ENCODE results near the gene ALDH1L2.

The ALDH1L2 gene

GRCh38 chr12:105001476-105001875 is 82.8 kb downstream of the ALDH1L2 start:
- DNase-seq (ENCODE audit: insufficient read length, low spot score) (no peak), FAIRE-seq (no peak)
- no peak for TF ChIP-seq CTCF (IDR thresholded peaks at IDR 0.05; ENCODE audit: insufficient read depth, missing control alignments)

- TF ChIP-seq CTCF (IDR thresholded peaks at IDR 0.05; ENCODE audit: insufficient read depth, missing control alignments): no peak
- DNase-seq (ENCODE audit: insufficient read length, low spot score) (no peak), FAIRE-seq (no peak)
These were observed 84.9 kb downstream of the ALDH1L2 start for GRCh38 chr12:104999347-104999685.

- FAIRE-seq (no peak), DNase-seq (ENCODE audit: insufficient read length, low spot score) (no peak)
- TF ChIP-seq CTCF (IDR thresholded peaks at IDR 0.05; ENCODE audit: insufficient read depth, missing control alignments): no peak
These were observed 85.6 kb downstream of the ALDH1L2 start for GRCh38 chr12:104998423-104999346.

- TF ChIP-seq CTCF (IDR thresholded peaks at IDR 0.05; ENCODE audit: insufficient read depth, missing control alignments): no peak
- no peak for FAIRE-seq
These were observed 86.7 kb downstream of the ALDH1L2 start for GRCh38 chr12:104997541-104997940.

GRCh38 chr12:104994336-104994735 is 89.9 kb downstream of the ALDH1L2 start:
- FAIRE-seq (no peak), DNase-seq (ENCODE audit: insufficient read length, low spot score) (no peak)
- no peak for TF ChIP-seq CTCF (IDR thresholded peaks at IDR 0.05; ENCODE audit: insufficient read depth, missing control alignments)

More at GRCh38 chr12:104997541-104997940, 86.7 kb downstream of the ALDH1L2 start:
- no peak for DNase-seq (ENCODE audit: insufficient read length, low spot score)

- FAIRE-seq: no peak
- no peak for DNase-seq (ENCODE audit: insufficient read length, low spot score)
- TF ChIP-seq CTCF (IDR thresholded peaks at IDR 0.05; ENCODE audit: insufficient read depth, missing control alignments): no peak
These were observed 92.6 kb downstream of the ALDH1L2 start for GRCh38 chr12:104991565-104992128.

- no peak for DNase-seq (ENCODE audit: insufficient read length, low spot score)
- no peak for FAIRE-seq
- no peak for TF ChIP-seq CTCF (IDR thresholded peaks at IDR 0.05; ENCODE audit: insufficient read depth, missing control alignments)
These were observed 93.3 kb downstream of the ALDH1L2 start for GRCh38 chr12:104990950-104991349.

All from D721Med (cell line).